ENCODE results near the gene GTF2F2. TPM values are rescaled to one million over a fixed set of nuclear protein-coding genes. Genes with fewer than 3 reads are reported as not detected.

GTF2F2 gene
- total and polyA plus RNA-seq, 9 of the 15 experiments (the other 6 are each of a cell fraction or from before 2014, with no cell fraction given), result 19.7 to 44.8 (median 32.4) TPM

DNA sequence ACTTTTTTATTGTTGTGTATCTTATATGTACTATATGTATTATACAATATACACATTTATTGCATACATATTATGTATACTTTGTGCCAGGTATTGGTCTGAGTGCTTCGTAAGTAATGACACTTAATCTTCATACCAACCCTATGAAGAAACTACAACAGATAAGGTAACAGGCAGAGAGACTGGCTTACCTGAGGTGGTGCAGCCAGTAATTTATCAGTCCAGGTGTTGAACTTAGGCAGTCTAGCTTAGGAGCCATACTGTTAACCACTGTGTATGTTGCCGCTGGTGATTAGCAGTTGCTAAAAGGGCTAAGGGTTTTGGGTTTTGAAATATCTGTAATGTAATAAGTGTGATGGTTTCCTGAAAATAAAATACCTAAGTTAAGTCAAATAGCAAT is 134.1 kb downstream of the GTF2F2 start (continued):
- TF ChIP-seq RAD21 (CRISPR knock-in tag; conservative IDR thresholded peaks at IDR 0.05 in 1 of 2, IDR thresholded peaks at IDR 0.05 in 1 of 2) (no peak), ELF1 (tag; IDR thresholded peaks at IDR 0.05) (no peak), ZFP30 (CRISPR knock-in tag; IDR thresholded peaks at IDR 0.05; ENCODE audit: borderline replicate concordance) (no peak), POLR2AphosphoS5 (IDR thresholded peaks at IDR 0.05; ENCODE audit: control insufficient read depth, insufficient read depth, low read depth, low read length) (no peak), ZNF184 (CRISPR knock-in tag; IDR thresholded peaks at IDR 0.05) (no peak)
- TF ChIP-seq, protein P1, sequence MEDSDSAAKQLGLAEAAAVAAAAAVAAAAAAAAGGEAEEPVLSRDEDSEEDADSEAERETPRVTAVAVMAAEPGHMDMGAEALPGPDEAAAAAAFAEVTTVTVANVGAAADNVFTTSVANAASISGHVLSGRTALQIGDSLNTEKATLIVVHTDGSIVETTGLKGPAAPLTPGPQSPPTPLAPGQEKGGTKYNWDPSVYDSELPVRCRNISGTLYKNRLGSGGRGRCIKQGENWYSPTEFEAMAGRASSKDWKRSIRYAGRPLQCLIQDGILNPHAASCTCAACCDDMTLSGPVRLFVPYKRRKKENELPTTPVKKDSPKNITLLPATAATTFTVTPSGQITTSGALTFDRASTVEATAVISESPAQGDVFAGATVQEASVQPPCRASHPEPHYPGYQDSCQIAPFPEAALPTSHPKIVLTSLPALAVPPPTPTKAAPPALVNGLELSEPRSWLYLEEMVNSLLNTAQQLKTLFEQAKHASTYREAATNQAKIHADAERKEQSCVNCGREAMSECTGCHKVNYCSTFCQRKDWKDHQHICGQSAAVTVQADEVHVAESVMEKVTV (CRISPR knock-in tag; IDR thresholded peaks at IDR 0.05), result no peak

DNA sequence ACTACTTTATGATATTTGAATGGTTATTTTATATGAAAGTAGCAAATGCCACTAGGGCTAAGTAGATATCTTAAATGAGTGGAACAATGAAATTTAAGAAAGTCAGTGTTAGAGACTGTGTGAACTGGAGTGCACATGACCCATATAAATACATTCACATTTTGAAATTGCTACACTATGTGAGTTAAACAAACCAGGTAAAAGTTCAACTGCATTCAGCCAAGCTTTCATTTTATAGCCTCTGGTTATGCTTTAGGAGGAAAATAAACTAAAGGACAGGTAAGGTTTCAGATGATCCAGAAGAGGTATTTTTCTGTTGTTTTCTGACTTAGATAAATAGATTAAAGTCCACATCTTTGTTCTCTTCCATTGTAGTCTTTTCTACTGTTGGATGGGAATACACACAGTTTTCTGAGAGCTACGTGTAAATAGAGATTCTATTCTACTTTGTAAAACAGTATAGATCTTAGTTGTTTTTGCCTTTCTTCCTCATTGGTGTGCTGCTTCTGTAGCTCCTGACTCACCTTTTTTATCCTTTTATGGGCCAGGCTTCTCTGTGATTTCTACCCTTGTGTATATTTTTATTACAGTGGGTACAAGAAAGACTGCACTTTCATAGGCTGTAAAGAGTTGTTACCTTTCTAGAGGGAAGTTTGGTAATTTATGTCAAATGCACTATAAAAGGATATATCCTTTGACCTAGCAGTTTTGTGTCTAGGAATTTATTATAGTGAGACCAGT is 135.1 kb downstream of the GTF2F2 start:
- H3K9me3 ChIP-seq (replicated peaks; ENCODE audit: control insufficient read depth, insufficient read depth, low read depth, low read length), result no peaks in the 10 kb centered on the region
- H3K9ac ChIP-seq (ENCODE audit: insufficient read depth in 1 of 2, low read depth in 2 of 2, low read length in 2 of 2), result no peak overlapping the region
- H3K27ac ChIP-seq (ENCODE audit: extremely low read depth, low read depth, low read length), result no peak overlapping the region
- ATAC-seq (no peak), FAIRE-seq (no peak), DNase-seq (ENCODE audit: extremely low read depth in 1 of 4, low spot score in 3 of 4) (no peak)
- H2AFZ ChIP-seq (ENCODE audit: low read depth, low read length), result no peak overlapping the region
- TF ChIP-seq, protein P2, sequence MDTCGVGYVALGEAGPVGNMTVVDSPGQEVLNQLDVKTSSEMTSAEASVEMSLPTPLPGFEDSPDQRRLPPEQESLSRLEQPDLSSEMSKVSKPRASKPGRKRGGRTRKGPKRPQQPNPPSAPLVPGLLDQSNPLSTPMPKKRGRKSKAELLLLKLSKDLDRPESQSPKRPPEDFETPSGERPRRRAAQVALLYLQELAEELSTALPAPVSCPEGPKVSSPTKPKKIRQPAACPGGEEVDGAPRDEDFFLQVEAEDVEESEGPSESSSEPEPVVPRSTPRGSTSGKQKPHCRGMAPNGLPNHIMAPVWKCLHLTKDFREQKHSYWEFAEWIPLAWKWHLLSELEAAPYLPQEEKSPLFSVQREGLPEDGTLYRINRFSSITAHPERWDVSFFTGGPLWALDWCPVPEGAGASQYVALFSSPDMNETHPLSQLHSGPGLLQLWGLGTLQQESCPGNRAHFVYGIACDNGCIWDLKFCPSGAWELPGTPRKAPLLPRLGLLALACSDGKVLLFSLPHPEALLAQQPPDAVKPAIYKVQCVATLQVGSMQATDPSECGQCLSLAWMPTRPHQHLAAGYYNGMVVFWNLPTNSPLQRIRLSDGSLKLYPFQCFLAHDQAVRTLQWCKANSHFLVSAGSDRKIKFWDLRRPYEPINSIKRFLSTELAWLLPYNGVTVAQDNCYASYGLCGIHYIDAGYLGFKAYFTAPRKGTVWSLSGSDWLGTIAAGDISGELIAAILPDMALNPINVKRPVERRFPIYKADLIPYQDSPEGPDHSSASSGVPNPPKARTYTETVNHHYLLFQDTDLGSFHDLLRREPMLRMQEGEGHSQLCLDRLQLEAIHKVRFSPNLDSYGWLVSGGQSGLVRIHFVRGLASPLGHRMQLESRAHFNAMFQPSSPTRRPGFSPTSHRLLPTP (IDR thresholded peaks at IDR 0.05; ENCODE audit: borderline replicate concordance, extremely low read depth, insufficient read length), result no peak
- H3K9me1 ChIP-seq (ENCODE audit: control insufficient read depth, insufficient read depth, low read length), result no peaks in the 10 kb centered on the region
- no TSS peak for BruUV-seq (replicated peaks)
- no peak overlapping the region for H3K4me3 ChIP-seq
- WGBS (ENCODE audit: insufficient coverage, low coverage, missing lambda C conversion rate), result 100% methylated on average over 1 of the region's 1 CpG
- peaks cover 24% of the 10 kb centered on the region; the same call in 2 of the 3 replicates for H3K36me3 ChIP-seq (ENCODE audit: control insufficient read depth, insufficient read depth, low read length)
- no peak overlapping the region for H3K4me2 ChIP-seq (ENCODE audit: insufficient read depth, low read length)
- ChIA-PET POLR2A (no interaction called here), CTCF (ENCODE audit: low intra/inter-chr PET ratio) (no interaction called here)
- H3K79me2 ChIP-seq (ENCODE audit: control insufficient read depth, insufficient read depth, low read length), result no peaks in the 10 kb centered on the region
- no peaks in the 10 kb centered on the region for H3K4me1 ChIP-seq (replicated peaks in 1 of 2; ENCODE audit: control insufficient read depth in 2 of 2, insufficient read depth in 2 of 2, low read length in 2 of 2)
- H3K27me3 ChIP-seq (ENCODE audit: control insufficient read depth in 2 of 2, insufficient read depth in 2 of 2, low read length in 2 of 2), result no peaks in the 10 kb centered on the region
- no peaks in the 10 kb centered on the region for H4K20me1 ChIP-seq (replicated peaks; ENCODE audit: control insufficient read depth, insufficient read depth, low read length)
- in situ Hi-C loops (cut with MboI), result no loop called here
- intact Hi-C loops (cut with micrococcal nuclease), result no loop called here
